GM12878 (cell line): ENCODE data around the gene FGF19. TPM values are rescaled to one million over a fixed set of nuclear protein-coding genes. Genes with fewer than 3 reads are reported as not detected.

ENCODE experiments used
- ATAC-seq: fragments of 200-7000 bp; cut with Tn5 transposase; 3 replicates; pipeline ENCODE4 v1.9.1; 2020; ENCODE audit warnings: mild to moderate bottlenecking, moderate library complexity
- BruUV-seq: library from RNA; stranded (reverse); fragments of 400-500 nt; replicated peaks from 2 replicates; lab custom pipeline; 2021; lab: Mats Ljungman, UMichigan
- CTCF ChIA-PET: fragments of 300-600 bp; sonication (Branson Sonifier 250); formaldehyde crosslinking; extraction: SDS; loops from one replicate; lab custom pipeline; 2021; ENCODE audit warnings: inconsistent platforms; lab: Yijun Ruan, JAX
- POLR2A ChIA-PET: fragments of 350-600 bp; formaldehyde crosslinking; extraction: SDS; loops from one replicate; lab custom pipeline; 2021; ENCODE audit warnings: inconsistent platforms; lab: Charles Lee
- RAD21 ChIA-PET: fragments of 300-600 bp; sonication (Branson Sonifier 250); formaldehyde crosslinking; loops from one replicate; lab custom pipeline; 2023; ENCODE audit warnings: antibody characterized with exemption; ENCODE audit not compliant: unreplicated experiment; lab: Charles Lee
- SMC1A ChIA-PET: fragments of 300-600 bp; sonication (Branson Sonifier 250); formaldehyde crosslinking; loops from one replicate; lab custom pipeline; 2023; ENCODE audit not compliant: unreplicated experiment, uncharacterized antibody; lab: Charles Lee
- DNase-seq: peaks from one replicate; pipeline ENCODE4 v3.0.0-alpha.2; 2011; ENCODE audit warnings: low read depth, low spot score
- FAIRE-seq: peaks from 3 replicates; lab custom pipeline; 2011; peaks lifted over from hg19 to GRCh38; lab: Jason Lieb, UNC
- H2AFZ ChIP-seq: 2 replicates; pipeline ENCODE4 v1.6.0; 2011; ENCODE audit warnings: low read depth, low read length, control low read depth; ENCODE audit not compliant: control insufficient read depth
- H3K27ac ChIP-seq: 2 replicates; pipeline ENCODE4 v1.5.1; 2011; ENCODE audit warnings: control low read depth; ENCODE audit not compliant: control insufficient read depth, insufficient read depth
- H3K27me3 ChIP-seq, 2 experiments: replicated peaks in 1 of 2; 2 replicates each; pipeline versions ENCODE4 v1.6.0 to v1.6.1; 2011; ENCODE audit warnings: low read length in 1 of 2; ENCODE audit not compliant: control insufficient read depth in 2 of 2, insufficient read depth in 2 of 2
- H3K36me3 ChIP-seq, 2 experiments: 2 replicates each; pipeline ENCODE4 v1.5.1; 2011; ENCODE audit warnings: low read length in 1 of 2; ENCODE audit not compliant: control insufficient read depth in 2 of 2, insufficient read depth in 2 of 2
- H3K4me1 ChIP-seq: 2 replicates; pipeline ENCODE4 v1.6.1; 2011; ENCODE audit warnings: mild to moderate bottlenecking, low read length, moderate library complexity, mixed read lengths; ENCODE audit not compliant: control insufficient read depth, insufficient read depth
- H3K4me2 ChIP-seq: 2 replicates; pipeline ENCODE4 v1.6.0; 2011; ENCODE audit warnings: control low read depth; ENCODE audit not compliant: control insufficient read depth, insufficient read depth
- H3K4me3 ChIP-seq: fragments of 200-600 bp; sonication (generic); 2 replicates; pipeline ENCODE4 v1.5.1; 2016
- H3K79me2 ChIP-seq: 2 replicates; pipeline ENCODE4 v1.6.0; 2011; ENCODE audit warnings: low read length; ENCODE audit not compliant: control insufficient read depth, insufficient read depth
- H3K9ac ChIP-seq: 2 replicates; pipeline ENCODE4 v1.8.0; 2011; ENCODE audit warnings: low read length, control low read depth, mixed read lengths; ENCODE audit not compliant: control insufficient read depth, insufficient read depth
- H3K9me3 ChIP-seq: replicated peaks from 3 replicates; pipeline ENCODE4 v1.5.1; 2011; ENCODE audit warnings: mild to moderate bottlenecking, low read length; ENCODE audit not compliant: control insufficient read depth, insufficient read depth
- H4K20me1 ChIP-seq: 2 replicates; pipeline ENCODE4 v1.6.0; 2011; ENCODE audit not compliant: control insufficient read depth, insufficient read depth
- BACH1 ChIP-seq: fragments of 450-650 bp; IDR thresholded peaks from 2 replicates; pipeline ENCODE4 v1.6.1; 2017; ENCODE audit warnings: mild to moderate bottlenecking, borderline replicate concordance
- EP300 ChIP-seq, 2 experiments: fragments of 150-350 bp in 1 of 2; IDR thresholded peaks; 2 replicates each; pipeline ENCODE4 v1.6.1; 2011 to 2012; ENCODE audit warnings: low read depth in 2 of 2, low read length in 2 of 2, borderline replicate concordance in 1 of 2, improper control_type of control experiment in 1 of 2, inconsistent platforms in 1 of 2; ENCODE audit not compliant: control insufficient read depth in 1 of 2
- HDAC2 ChIP-seq: fragments of 200-600 bp; sonication (generic); IDR thresholded peaks from 2 replicates; pipeline ENCODE4 v1.6.1; 2017
- JUNB ChIP-seq: IDR thresholded peaks from 2 replicates; pipeline ENCODE4 v1.6.1; 2016; ENCODE audit warnings: antibody characterized with exemption, mild to moderate bottlenecking
- LARP7 ChIP-seq: fragments of 450-650 bp; IDR thresholded peaks from 2 replicates; pipeline ENCODE4 v1.6.1; 2017; ENCODE audit warnings: mild to moderate bottlenecking
- REST ChIP-seq: IDR thresholded peaks from 2 replicates; pipeline ENCODE4 v1.6.1; 2012; ENCODE audit warnings: mild to moderate bottlenecking, low read depth, low read length
- RUNX3 ChIP-seq: IDR thresholded peaks from 2 replicates; pipeline ENCODE4 v1.6.1; 2012; ENCODE audit warnings: low read length, inconsistent platforms
- SMARCA5 ChIP-seq: fragments of 450-650 bp; IDR thresholded peaks from 2 replicates; pipeline ENCODE4 v1.6.1; 2017; ENCODE audit warnings: mild to moderate bottlenecking
- SP1 ChIP-seq: IDR thresholded peaks from one replicate; pipeline ENCODE4 v1.6.1; 2011; ENCODE audit warnings: low read depth, low read length
- SPI1 ChIP-seq: IDR thresholded peaks from 2 replicates; pipeline ENCODE4 v1.6.1; 2011; ENCODE audit warnings: low read depth, mild to moderate bottlenecking, low read length, moderate library complexity, borderline replicate concordance; ENCODE audit not compliant: insufficient read depth
- SUZ12 ChIP-seq: fragments of 200-600 bp; sonication (generic); IDR thresholded peaks from one replicate; pipeline ENCODE4 v1.6.1; 2018; ENCODE audit warnings: antibody characterized with exemption, mild to moderate bottlenecking; ENCODE audit not compliant: unreplicated experiment
- YY1 ChIP-seq: IDR thresholded peaks from 2 replicates; pipeline ENCODE4 v1.6.1; 2011; ENCODE audit warnings: low read depth, mild to moderate bottlenecking, low read length
- WGBS: methylation state at CpG from one replicate; pipeline ENCODE4 v1.1.6; 2016; ENCODE audit warnings: low lambda C conversion rate; ENCODE audit not compliant: insufficient replicate concordance, insufficient coverage; ENCODE audit errors: missing lambda C conversion rate; 5-methylcytosine and 5-hydroxymethylcytosine counted together
- in situ Hi-C: fragments of 300-500 bp; cut with MboI; formaldehyde crosslinking; loops from 9 replicates; pipeline ENCODE4 v1.14.3; 2018; ENCODE audit warnings: mixed read lengths
- intact Hi-C: fragments of 100-400 bp; cut with micrococcal nuclease; formaldehyde crosslinking; loops from one replicate; pipeline ENCODE4 v1.14.2; 2022; ENCODE audit not compliant: unreplicated experiment
- polyA plus RNA-seq, 11 experiments: library from polyadenylated mRNA; depleted of rRNA in 4 of 11; unstranded in 6 of 11; stranded (reverse) in 5 of 11; fragments of >200 nt; fragmentation: Nextera tagmentation in 4 of 11; fragmentation: Illumina TruSeq in 1 of 11; extraction: Ambion mirVana in 4 of 11; extraction: Trizol in 1 of 11; gene quantifications; 1 replicate in 1 of 11; 2 replicates in 10 of 11; pipeline versions ENCODE4 v1.2.1 to v1.2.3, GENCODE V29; 2011 to 2016; ENCODE audit warnings: inconsistent platforms in 2 of 11, missing spikeins in 2 of 11, low read depth in 1 of 11
- total RNA-seq, 4 experiments: library from RNA; depleted of rRNA in 3 of 4; stranded (reverse); fragments of >200 nt in 3 of 4; fragmentation: Illumina TruSeq in 1 of 4; extraction: Trizol in 1 of 4; gene quantifications; 2 replicates each; pipeline versions ENCODE4 v1.2.1 to v1.2.3, GENCODE V29; 2013 to 2021
- TF ChIP-seq, protein P1 (sequence below): fragments of 450-650 bp; IDR thresholded peaks from 2 replicates; pipeline ENCODE4 v1.6.1; 2014; ENCODE audit warnings: mild to moderate bottlenecking

FGF19 gene
- total and polyA plus RNA-seq, 10 of the 15 experiments (the other 5 are each of a cell fraction or from before 2014, with no cell fraction given) = 0.08 TPM; not detected in 9

DNA sequence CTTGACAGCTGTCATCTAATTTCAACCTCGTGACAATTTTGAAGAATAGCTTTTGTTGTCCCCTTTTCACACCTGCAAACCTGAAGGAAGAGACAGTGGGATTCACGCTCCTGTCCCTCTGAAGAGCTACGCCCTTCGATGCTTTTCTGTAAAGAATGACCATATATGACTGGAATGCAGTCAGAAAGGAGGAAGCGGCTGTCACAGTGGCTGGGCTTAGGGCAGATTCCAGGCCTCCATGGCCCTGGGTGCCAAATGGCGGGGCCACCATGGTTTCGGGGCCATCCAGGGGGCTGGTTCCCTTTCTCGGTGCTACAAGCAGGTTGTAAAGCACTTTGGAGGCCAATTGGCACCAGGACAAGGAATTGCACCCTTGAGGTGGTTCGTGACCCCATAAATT, 22.2 kb upstream of the FGF19 start:
- in situ Hi-C loops (no loop called here), intact Hi-C loops (no loop called here)
- Histone ChIP-seq H3K4me3 (no peak overlapping the region), H4K20me1 (0 out of 2 replicates have a peak, but pooled peaks cover 2% of the 10 kb centered on the region), H3K27me3 (peaks cover 0 to 4% of the 10 kb centered on the region in 2 experiments; a peak in 3 of 4 replicates), H3K9me3 (no peaks in the 10 kb centered on the region), H3K36me3 (no peaks in the 10 kb centered on the region), H2AFZ (no peak overlapping the region), H3K9ac (no peak overlapping the region), H3K79me2 (no peaks in the 10 kb centered on the region), H3K4me1 (no peaks in the 10 kb centered on the region), H3K4me2 (no peak overlapping the region), H3K27ac (no peak overlapping the region)
- TF ChIP-seq SP1 (no peak), LARP7 (no peak), RUNX3 (no peak), SPI1 (no peak), SMARCA5 (no peak), JUNB (no peak), YY1 (no peak), REST (no peak), BACH1 (no peak), SUZ12 (no peak), EP300 (IDR thresholded peaks at IDR 0.05; ENCODE audit: borderline replicate concordance in 1 of 2, control insufficient read depth in 1 of 2, low read depth in 2 of 2, low read length in 2 of 2) (no peak), HDAC2 (no peak)
- TF ChIP-seq, protein P1, sequence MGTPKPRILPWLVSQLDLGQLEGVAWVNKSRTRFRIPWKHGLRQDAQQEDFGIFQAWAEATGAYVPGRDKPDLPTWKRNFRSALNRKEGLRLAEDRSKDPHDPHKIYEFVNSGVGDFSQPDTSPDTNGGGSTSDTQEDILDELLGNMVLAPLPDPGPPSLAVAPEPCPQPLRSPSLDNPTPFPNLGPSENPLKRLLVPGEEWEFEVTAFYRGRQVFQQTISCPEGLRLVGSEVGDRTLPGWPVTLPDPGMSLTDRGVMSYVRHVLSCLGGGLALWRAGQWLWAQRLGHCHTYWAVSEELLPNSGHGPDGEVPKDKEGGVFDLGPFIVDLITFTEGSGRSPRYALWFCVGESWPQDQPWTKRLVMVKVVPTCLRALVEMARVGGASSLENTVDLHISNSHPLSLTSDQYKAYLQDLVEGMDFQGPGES = no peak
- no peak for DNase-seq
- no peak for ATAC-seq
- BruUV-seq = no TSS peak
- ChIA-PET SMC1A (no interaction called here), RAD21 (no interaction called here), CTCF (interaction anchor here (0.6 kb wide), 1 partner anchor 1365 kb away, joined by 3 read pairs; no protein-coding TSS in a partner anchor), POLR2A (no interaction called here)
- WGBS = 18% methylated on average over 6 of the region's 9 CpGs
- FAIRE-seq = no peak
